Neural cell (in vitro differentiated cells): ENCODE data around the gene PABPC1L. TPM values are rescaled to one million over a fixed set of nuclear protein-coding genes. Genes with fewer than 3 reads are reported as not detected.
A peak's percentile ranks its signal among the peaks of the same experiment; 100 is the strongest.

ENCODE experiments used
- H2AFZ ChIP-seq: fragments of 200-600, 300-800 bp; sonication (generic), shearing (Covaris generic); 2 replicates; pipeline ENCODE4 v1.6.0; 2014; ENCODE audit warnings: low read depth, mild to moderate bottlenecking, antibody characterized with exemption, low read length, moderate library complexity
- H3F3A ChIP-seq: fragments of 200-600 bp; shearing (Covaris generic); 2 replicates; pipeline ENCODE4 v1.6.1; 2016; ENCODE audit warnings: mild to moderate bottlenecking, moderate library complexity, mixed read lengths, antibody characterized with exemption, low read length; ENCODE audit not compliant: insufficient read depth, poor library complexity, severe bottlenecking
- H3K27ac ChIP-seq: fragments of 200-600, 300-800 bp; sonication (generic), shearing (Covaris generic); 2 replicates; pipeline ENCODE4 v1.5.1; 2014; ENCODE audit warnings: mild to moderate bottlenecking, low read length, moderate library complexity
- H3K27me3 ChIP-seq: fragments of 300-800, 200-600 bp; sonication (generic), shearing (Covaris generic); 2 replicates; pipeline ENCODE4 v1.6.0; 2014; ENCODE audit warnings: mild to moderate bottlenecking, low read depth, low read length, moderate library complexity; ENCODE audit not compliant: insufficient read depth
- H3K36me3 ChIP-seq: fragments of 300-800, 200-600 bp; sonication (generic), shearing (Covaris generic); 2 replicates; pipeline ENCODE4 v1.5.1; 2014; ENCODE audit warnings: mild to moderate bottlenecking, antibody characterized with exemption, low read length, moderate library complexity; ENCODE audit not compliant: insufficient read depth
- H3K4me2 ChIP-seq: fragments of 300-800, 200-600 bp; sonication (generic), shearing (Covaris generic); 2 replicates; pipeline ENCODE4 v1.6.0; 2014; ENCODE audit warnings: mild to moderate bottlenecking, low read length
- H3K4me3 ChIP-seq: fragments of 300-800, 200-600 bp; sonication (generic), shearing (Covaris generic); 2 replicates; pipeline ENCODE4 v1.5.1; 2014; ENCODE audit warnings: mild to moderate bottlenecking, low read length, moderate library complexity
- H3K79me2 ChIP-seq: fragments of 200-600 bp; shearing (Covaris generic); replicated peaks from 2 replicates; pipeline ENCODE4 v1.6.0; 2014; ENCODE audit warnings: mild to moderate bottlenecking, low read length, moderate library complexity; ENCODE audit not compliant: insufficient read depth
- H3K9ac ChIP-seq: fragments of 300-800, 200-600 bp; sonication (generic), shearing (Covaris generic); 2 replicates; pipeline ENCODE4 v1.6.1; 2016; ENCODE audit warnings: mild to moderate bottlenecking, low read length, mixed read lengths
- H3K9me2 ChIP-seq: fragments of 200-600 bp; shearing (Covaris generic); 2 replicates; pipeline ENCODE4 v1.6.1; 2016; ENCODE audit warnings: mild to moderate bottlenecking, low read length, mixed read lengths; ENCODE audit not compliant: insufficient read depth
- H3K9me3 ChIP-seq: fragments of 200-600, 300-800 bp; sonication (generic), shearing (Covaris generic); 2 replicates; pipeline ENCODE4 v1.6.1; 2016; ENCODE audit warnings: mild to moderate bottlenecking, mixed run types, low read length, moderate library complexity, mixed read lengths
- H4K20me1 ChIP-seq: fragments of 200-600 bp; shearing (Covaris generic); 2 replicates; pipeline ENCODE4 v1.6.1; 2016; ENCODE audit warnings: mild to moderate bottlenecking, mixed run types; ENCODE audit not compliant: insufficient read depth
- EP300 ChIP-seq: fragments of 450-650 bp; conservative IDR thresholded peaks from 2 replicates; pipeline ENCODE4 v1.6.1; 2014; ENCODE audit warnings: antibody characterized with exemption, mild to moderate bottlenecking, moderate library complexity; ENCODE audit not compliant: poor library complexity, severe bottlenecking
- EZH2 ChIP-seq: fragments of 200-600, 300-800 bp; shearing (Covaris generic), sonication (generic); IDR thresholded peaks from 2 replicates; pipeline ENCODE4 v1.6.1; 2014; ENCODE audit warnings: antibody characterized with exemption, low read length, borderline replicate concordance, mild to moderate bottlenecking; ENCODE audit not compliant: insufficient read depth, poor library complexity, severe bottlenecking
- MXI1 ChIP-seq: fragments of 450-650 bp; conservative IDR thresholded peaks from 2 replicates; pipeline ENCODE4 v1.6.1; 2014; ENCODE audit warnings: antibody characterized with exemption, mild to moderate bottlenecking; ENCODE audit not compliant: poor library complexity, severe bottlenecking
- POLR2AphosphoS5 ChIP-seq: IDR thresholded peaks from 2 replicates; pipeline ENCODE4 v1.6.1; 2012
- RAD21 ChIP-seq: fragments of 450-650 bp; conservative IDR thresholded peaks from 2 replicates; pipeline ENCODE4 v1.6.1; 2014; ENCODE audit warnings: antibody characterized with exemption, mild to moderate bottlenecking, moderate library complexity
- SMC3 ChIP-seq: fragments of 450-650 bp; conservative IDR thresholded peaks from 2 replicates; pipeline ENCODE4 v1.6.1; 2014; ENCODE audit warnings: antibody characterized with exemption, mild to moderate bottlenecking, moderate library complexity; ENCODE audit not compliant: poor library complexity
- TAF1 ChIP-seq: IDR thresholded peaks from 2 replicates; pipeline ENCODE4 v1.6.1; 2012; ENCODE audit warnings: low read depth
- polyA plus RNA-seq: library from polyadenylated mRNA; depleted of rRNA; stranded (reverse); fragments of >200 nt; gene quantifications from 2 replicates; pipeline ENCODE4 v1.2.3, GENCODE V29; 2014
- TF ChIP-seq, protein P1 (sequence below): fragments of 450-650 bp; IDR thresholded peaks from 2 replicates; pipeline ENCODE4 v1.5.1; 2014; ENCODE audit warnings: antibody characterized with exemption, mild to moderate bottlenecking, moderate library complexity; ENCODE audit not compliant: poor library complexity, severe bottlenecking
- TF ChIP-seq, protein P2 (sequence below): IDR thresholded peaks from 2 replicates; pipeline ENCODE4 v1.6.1; 2012; ENCODE audit warnings: borderline replicate concordance

The PABPC1L gene
- polyA plus RNA-seq, 1 donor from 2014 or later, result 3.6 TPM

DNA sequence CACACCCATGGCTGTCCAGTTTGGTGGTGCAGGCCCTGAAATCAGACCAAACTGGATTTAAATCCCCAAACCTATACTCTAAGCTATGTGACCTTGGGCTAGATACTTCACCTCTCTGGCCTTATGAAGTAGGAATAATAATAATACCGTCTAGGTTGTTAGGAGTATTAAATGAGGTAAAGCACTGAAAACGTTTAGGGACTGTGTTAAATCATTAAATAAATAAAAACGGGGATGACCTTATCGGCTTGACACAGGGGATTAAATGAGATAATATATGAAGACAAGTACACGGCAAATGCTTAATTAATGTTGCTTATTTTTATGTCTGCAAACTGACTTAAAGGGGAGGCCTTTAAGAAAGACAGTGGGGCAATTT lies 55.8 kb downstream of the PABPC1L start:
- Histone ChIP-seq H3K27me3 (no peaks in the 10 kb centered on the region), H4K20me1 (no peaks in the 10 kb centered on the region), H3K79me2 (peaks cover 30% of the 10 kb centered on the region), H2AFZ (peak overlapping the region; percentile 90), H3K9me2 (no peaks in the 10 kb centered on the region), H3K9me3 (no peaks in the 10 kb centered on the region), H3F3A (no peaks in the 10 kb centered on the region), H3K4me2 (peak overlapping the region; percentile 68), H3K9ac (peak overlapping the region; percentile 80), H3K4me3 (peak overlapping the region; percentile 85), H3K36me3 (no peaks in the 10 kb centered on the region), H3K27ac (peak overlapping the region; percentile 69)
- TF ChIP-seq EP300 (no peak), EZH2 (no peak), TAF1 (no peak), POLR2AphosphoS5 (no peak), MXI1 (no peak), SMC3 (no peak), RAD21 (no peak)
- TF ChIP-seq, protein P1, sequence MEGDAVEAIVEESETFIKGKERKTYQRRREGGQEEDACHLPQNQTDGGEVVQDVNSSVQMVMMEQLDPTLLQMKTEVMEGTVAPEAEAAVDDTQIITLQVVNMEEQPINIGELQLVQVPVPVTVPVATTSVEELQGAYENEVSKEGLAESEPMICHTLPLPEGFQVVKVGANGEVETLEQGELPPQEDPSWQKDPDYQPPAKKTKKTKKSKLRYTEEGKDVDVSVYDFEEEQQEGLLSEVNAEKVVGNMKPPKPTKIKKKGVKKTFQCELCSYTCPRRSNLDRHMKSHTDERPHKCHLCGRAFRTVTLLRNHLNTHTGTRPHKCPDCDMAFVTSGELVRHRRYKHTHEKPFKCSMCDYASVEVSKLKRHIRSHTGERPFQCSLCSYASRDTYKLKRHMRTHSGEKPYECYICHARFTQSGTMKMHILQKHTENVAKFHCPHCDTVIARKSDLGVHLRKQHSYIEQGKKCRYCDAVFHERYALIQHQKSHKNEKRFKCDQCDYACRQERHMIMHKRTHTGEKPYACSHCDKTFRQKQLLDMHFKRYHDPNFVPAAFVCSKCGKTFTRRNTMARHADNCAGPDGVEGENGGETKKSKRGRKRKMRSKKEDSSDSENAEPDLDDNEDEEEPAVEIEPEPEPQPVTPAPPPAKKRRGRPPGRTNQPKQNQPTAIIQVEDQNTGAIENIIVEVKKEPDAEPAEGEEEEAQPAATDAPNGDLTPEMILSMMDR, result no peak
- TF ChIP-seq, protein P2, sequence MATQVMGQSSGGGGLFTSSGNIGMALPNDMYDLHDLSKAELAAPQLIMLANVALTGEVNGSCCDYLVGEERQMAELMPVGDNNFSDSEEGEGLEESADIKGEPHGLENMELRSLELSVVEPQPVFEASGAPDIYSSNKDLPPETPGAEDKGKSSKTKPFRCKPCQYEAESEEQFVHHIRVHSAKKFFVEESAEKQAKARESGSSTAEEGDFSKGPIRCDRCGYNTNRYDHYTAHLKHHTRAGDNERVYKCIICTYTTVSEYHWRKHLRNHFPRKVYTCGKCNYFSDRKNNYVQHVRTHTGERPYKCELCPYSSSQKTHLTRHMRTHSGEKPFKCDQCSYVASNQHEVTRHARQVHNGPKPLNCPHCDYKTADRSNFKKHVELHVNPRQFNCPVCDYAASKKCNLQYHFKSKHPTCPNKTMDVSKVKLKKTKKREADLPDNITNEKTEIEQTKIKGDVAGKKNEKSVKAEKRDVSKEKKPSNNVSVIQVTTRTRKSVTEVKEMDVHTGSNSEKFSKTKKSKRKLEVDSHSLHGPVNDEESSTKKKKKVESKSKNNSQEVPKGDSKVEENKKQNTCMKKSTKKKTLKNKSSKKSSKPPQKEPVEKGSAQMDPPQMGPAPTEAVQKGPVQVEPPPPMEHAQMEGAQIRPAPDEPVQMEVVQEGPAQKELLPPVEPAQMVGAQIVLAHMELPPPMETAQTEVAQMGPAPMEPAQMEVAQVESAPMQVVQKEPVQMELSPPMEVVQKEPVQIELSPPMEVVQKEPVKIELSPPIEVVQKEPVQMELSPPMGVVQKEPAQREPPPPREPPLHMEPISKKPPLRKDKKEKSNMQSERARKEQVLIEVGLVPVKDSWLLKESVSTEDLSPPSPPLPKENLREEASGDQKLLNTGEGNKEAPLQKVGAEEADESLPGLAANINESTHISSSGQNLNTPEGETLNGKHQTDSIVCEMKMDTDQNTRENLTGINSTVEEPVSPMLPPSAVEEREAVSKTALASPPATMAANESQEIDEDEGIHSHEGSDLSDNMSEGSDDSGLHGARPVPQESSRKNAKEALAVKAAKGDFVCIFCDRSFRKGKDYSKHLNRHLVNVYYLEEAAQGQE, result no peak

DNA sequence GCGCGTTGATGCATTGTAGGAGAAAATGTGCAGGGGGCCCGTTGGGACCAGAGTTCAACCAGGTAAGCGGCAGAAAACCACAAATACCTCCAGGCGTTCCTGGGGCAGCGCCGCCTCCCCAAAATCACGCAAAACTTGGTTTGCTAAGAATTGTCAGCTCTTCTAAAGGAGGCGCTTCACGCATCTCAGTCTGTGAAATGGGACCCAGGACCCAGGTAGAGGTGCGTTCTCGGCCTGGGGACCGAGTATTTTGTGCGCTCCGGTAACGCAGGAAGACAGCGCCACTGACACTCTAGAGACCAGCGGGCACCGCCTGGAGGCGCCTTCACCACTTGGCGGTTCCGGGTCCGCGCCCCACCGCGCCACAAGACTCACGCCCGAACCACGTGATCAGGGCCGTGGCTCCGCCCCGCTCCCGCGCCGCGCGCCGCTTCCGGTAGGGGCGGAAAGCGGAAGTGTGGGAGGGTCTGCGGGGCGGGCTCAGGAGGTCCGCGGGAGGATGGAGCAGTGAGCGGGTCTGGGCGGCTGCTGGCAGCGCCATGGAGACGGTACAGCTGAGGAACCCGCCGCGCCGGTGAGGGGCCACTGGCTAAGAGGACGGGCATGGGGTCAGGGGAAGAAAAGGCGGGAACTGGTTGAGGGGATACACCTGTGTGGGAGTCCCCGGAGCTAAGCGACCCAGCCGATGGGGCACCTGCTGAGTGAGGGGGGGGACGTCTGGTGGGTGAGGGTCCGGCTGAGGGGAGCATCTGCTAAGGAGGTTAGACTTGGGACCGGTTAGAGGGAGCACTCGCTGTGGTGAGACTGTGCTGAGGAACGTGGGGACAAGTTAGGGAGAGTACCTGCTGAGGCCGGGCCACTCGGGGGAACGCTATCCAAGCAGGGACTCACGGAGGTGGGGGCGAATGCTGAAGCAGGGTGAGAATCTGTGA lies 56.4 kb downstream of the PABPC1L start, which contains the start of gene STK4:
TSS of gene STK4 (plus strand) at position 483 of the 932 bp plus-strand sequence. CDS start at position 540, 57 bp downstream.
- Histone ChIP-seq H3K9me2 (no peaks in the 10 kb centered on the region), H3K79me2 (peaks cover 32% of the 10 kb centered on the region), H3K36me3 (no peaks in the 10 kb centered on the region), H3K9me3 (no peaks in the 10 kb centered on the region), H3K4me2 (peak within 1 kb of the TSS; percentile 74), H3K4me3 (peak within 1 kb of the TSS; percentile 85), H3K27me3 (no peaks in the 10 kb centered on the region), H4K20me1 (no peaks in the 10 kb centered on the region), H3K27ac (peak within 1 kb of the TSS; percentile 69), H3K9ac (peak within 1 kb of the TSS; percentile 80), H3F3A (no peaks in the 10 kb centered on the region), H2AFZ (peak within 1 kb of the TSS; percentile 90)
- TF ChIP-seq POLR2AphosphoS5, result peak; percentile 89
- no peak for TF ChIP-seq EZH2
- TF ChIP-seq RAD21, result peak; percentile 48
- TF ChIP-seq SMC3, result peak; percentile 61
- TF ChIP-seq, protein P1, result peak; percentile 76
- peak; percentile 47 for TF ChIP-seq EP300
- peak; percentile 84 for TF ChIP-seq MXI1
- TF ChIP-seq, protein P2, result peak; percentile 59
- TF ChIP-seq TAF1, result peak; percentile 89
